Measurements from ENCODE around the gene COL18A1.

GRCh38 chr21:45543710-45544448, 138.9 kb downstream of the COL18A1 start:
- TF ChIP-seq POLR2A (IDR thresholded peaks at IDR 0.05; ENCODE audit: low read length) (no peak), GATA1 (IDR thresholded peaks at IDR 0.05; ENCODE audit: low read depth, low read length) (no peak)

Data from erythroblast (primary cell).